Measurements from ENCODE around the gene PCCA.

DNA sequence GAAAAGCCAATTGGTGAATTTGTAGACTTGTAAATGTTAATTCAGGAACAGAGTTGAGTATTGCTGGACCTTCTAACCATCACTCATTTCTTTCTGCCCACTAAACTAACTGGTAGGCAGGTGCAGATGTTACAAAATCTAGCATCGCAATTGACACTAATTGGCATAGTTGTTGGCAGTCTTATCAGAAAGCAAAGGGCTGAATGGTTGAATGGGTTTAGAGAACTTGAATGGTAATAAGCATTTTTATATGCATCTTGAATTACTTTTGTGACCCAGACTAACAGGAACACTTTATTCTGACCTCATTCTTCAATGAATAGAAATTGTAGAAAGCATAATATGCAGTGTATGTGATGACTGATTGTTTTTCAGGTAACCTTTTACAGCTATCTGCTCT, 310.6 kb downstream of the PCCA start:
- TF ChIP-seq, protein P1, sequence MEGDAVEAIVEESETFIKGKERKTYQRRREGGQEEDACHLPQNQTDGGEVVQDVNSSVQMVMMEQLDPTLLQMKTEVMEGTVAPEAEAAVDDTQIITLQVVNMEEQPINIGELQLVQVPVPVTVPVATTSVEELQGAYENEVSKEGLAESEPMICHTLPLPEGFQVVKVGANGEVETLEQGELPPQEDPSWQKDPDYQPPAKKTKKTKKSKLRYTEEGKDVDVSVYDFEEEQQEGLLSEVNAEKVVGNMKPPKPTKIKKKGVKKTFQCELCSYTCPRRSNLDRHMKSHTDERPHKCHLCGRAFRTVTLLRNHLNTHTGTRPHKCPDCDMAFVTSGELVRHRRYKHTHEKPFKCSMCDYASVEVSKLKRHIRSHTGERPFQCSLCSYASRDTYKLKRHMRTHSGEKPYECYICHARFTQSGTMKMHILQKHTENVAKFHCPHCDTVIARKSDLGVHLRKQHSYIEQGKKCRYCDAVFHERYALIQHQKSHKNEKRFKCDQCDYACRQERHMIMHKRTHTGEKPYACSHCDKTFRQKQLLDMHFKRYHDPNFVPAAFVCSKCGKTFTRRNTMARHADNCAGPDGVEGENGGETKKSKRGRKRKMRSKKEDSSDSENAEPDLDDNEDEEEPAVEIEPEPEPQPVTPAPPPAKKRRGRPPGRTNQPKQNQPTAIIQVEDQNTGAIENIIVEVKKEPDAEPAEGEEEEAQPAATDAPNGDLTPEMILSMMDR (conservative IDR thresholded peaks at IDR 0.05) = no peak
- TF ChIP-seq EZH2 (IDR thresholded peaks at IDR 0.05; ENCODE audit: low read depth) = no peak

Measured in PC-9 (cell line).